HG03378 (cell line): ENCODE data around the gene CCDC9B.

Experiments
- ATAC-seq: cut with Tn5 transposase; IDR thresholded peaks from one replicate; pipeline ENCODE4 v1.9.1; 2021; ENCODE audit warnings: mild to moderate bottlenecking, moderate library complexity; ENCODE audit not compliant: unreplicated experiment

The CCDC9B gene

DNA sequence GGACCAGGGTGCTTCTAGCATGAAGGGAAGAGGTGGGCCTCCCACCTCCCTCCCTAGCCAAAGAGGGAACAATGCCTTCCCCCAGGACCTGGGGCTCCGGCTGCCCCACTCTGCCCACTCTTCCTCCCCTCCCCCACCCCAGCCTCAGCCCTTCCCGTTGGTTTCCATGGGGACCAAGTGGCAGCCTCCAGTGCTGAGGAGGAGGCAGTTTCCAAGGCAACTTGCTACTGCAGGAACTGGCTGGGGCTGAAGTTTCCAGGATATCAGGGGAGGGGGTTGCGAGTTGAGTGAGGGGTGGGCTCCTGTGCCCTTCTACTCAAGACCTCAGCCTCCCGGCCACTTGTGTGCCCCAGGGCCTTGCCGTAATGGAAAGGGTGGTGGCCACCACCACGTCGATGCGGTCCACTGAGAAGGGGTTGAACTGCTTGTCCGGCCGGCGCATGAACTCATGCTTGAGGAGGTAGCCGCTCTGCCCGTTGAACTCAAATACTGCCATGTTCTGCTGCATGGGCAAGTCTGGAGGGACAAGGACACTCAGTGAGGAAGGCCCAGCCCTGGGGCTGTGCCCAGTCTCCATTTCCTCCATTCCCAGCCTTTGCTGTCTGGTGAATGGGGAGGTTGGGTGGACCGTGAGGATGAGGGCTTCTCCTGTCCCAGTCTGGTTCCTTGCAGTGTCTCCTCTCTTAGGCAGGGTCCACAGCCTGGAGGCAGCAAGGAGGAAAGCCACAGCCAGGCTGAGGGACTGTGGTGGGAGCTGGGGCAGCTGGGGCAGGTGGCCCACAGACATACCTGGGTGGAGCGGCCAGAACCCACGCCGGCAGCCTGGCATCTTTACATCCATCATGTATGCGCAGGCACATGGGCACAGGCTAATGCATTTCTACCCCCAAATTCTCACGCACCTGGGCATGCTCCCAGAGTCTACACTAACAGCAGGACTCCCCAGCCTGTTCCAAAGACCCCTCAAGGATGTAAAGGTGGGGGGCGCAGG lies 46.5 kb downstream of the CCDC9B start:
- ATAC-seq = no peak

DNA sequence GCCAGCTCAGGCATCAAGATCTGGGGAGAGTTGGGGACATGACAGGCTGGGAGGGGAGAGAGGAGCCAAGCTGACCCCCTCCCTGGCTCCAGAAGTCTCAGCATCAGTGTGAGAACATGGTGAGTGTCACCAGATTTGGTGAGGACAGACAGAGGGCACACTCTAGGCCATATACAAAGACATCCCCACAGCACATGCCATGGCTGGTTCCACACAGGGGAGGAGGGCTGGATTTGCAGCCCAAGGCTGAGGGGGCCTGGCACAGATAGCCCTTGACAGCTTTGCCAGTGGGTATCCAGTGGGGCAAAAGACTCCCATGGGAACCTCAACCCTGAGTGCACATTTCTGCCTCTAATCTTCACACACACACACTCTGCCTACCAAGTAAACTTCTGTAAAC lies 47.7 kb downstream of the CCDC9B start:
- no peak for ATAC-seq

DNA sequence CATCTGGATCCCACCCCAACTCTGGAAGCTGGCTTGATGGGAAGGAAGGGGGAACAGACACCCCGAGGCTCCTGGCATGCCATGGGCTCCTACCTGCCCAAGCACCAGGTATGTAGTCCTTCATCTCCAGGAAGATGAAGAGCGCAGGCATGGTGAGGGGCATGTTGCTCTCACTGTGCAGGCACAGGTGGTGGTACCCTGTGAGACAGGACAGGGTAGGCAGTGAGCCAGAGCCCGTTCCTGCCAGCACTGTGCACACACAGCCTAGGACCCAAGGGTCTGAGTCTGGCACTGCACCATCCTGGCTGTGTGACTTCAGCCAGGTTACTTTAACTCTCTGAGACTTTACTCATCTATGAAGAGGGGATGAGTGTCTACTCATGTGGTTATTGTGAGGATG lies 48.5 kb downstream of the CCDC9B start:
- ATAC-seq = no peak

- ATAC-seq = no peak
These were observed 49.7 kb downstream of the CCDC9B start for GRCh38 chr15:40290918-40291574.

GRCh38 chr15:40290545-40290917 lies 50.2 kb downstream of the CCDC9B start:
- ATAC-seq = no peak

GRCh38 chr15:40289140-40289775 lies 51.5 kb downstream of the CCDC9B start:
- ATAC-seq = no peak

GRCh38 chr15:40287968-40288367 lies 52.8 kb downstream of the CCDC9B start:
- ATAC-seq = no peak

DNA sequence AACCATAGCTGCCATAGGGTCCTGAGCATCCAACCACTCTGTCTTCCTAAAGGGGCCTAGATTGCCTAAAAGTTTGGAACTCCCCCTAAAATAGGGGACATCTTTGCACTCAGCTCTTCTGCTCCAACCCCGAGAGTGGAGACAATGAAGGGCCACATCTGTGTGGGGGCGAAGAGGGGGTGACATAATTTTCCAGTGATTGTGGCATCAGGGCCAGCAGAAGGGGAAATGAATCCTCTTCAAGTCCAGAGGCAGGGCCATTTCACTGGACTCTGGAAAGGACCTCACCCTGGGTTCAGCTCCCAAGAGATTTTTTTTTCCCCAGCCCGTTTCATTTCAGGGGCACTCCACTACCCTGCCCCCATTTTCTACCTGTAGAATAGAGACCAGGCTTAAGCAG lies 53.2 kb downstream of the CCDC9B start:
- ATAC-seq = no peak

- no peak for ATAC-seq
These were observed 53.9 kb downstream of the CCDC9B start for GRCh38 chr15:40286794-40287193.

DNA sequence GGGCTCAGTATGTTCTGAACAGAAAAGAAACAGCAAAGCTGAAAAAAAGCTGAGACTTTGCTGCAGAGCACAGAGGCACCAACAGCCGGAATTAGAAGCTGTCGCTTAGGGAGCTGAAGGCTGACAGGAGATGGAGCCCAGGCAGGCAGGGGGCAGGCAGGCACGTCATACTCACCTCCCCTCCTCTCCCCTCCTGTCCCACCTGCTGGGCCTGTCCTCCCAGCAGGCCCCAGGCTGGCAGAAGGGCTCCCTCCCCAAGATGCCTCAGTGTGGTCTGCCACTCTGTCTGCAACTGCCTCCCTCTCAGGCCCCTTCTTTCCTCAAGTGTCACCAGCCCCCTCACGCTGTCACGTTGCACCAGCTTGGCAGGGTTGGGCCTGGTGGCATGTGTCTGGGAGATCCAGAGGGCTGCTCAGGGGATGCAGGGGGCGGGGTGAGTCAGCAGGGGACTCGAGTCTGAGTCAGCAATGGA lies 54.6 kb downstream of the CCDC9B start:
- no peak for ATAC-seq

- no peak for ATAC-seq
These were observed 55.2 kb downstream of the CCDC9B start for GRCh38 chr15:40285554-40286011.

DNA sequence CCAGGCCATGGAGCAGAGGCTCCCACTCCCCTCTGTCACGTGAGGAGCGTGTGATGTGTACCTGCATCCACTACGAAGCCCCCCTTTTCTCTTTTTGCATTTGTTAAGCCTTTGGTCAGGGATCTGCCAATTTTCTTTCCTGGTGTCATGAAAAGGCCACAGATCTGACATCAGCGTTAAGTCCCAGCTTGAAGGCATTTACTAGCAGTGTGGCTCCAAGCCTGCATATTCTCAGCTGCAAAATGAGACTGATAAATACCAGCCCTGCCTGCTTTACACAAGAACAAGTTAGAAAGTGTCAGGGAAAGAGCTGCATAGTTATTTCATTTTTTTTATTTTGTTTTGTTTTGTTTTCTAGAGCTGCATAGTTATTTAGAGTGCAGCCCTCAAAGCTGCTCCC lies 55.6 kb downstream of the CCDC9B start:
- no peak for ATAC-seq

DNA sequence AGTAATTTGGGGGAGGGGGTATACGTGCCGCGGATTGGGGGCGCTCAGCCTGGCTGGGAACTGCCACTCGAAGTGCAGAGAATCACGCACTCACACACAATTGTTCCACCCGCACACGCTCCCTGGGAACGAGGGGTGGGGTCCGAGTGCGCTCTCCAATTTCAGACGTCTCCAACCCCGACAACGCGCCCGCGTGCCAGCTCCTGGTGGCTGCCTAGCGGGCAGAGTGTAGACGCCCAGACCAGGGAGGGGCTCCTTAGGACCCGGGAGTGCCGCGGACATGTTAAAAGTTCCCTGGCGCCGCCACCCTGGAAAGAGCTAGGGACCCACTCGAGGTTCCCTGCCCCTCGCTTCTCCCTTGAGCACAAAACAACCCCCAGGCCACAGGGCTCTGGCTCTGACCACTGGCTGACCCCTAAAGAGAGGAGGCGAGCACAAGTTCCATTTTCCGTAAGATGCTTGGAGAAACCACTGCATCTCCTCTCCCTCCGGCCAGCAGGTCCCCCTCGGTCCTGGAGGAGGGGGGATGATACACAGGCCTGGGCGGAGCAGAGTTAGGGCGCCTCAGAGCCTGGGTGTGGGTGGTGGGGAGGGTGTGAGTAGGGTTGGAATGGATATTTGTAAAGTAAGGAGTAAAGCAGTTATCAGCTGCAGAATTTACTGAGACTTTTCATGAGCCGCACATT lies 57.0 kb downstream of the CCDC9B start:
- ATAC-seq = no peak

GRCh38 chr15:40282869-40283614 lies 57.7 kb downstream of the CCDC9B start, which contains the start of gene ANKRD63:
ANKRD63 (minus strand) TSS chr15:40283064; CDS start chr15:40282586, 478 bp downstream.
- no peak for ATAC-seq

DNA sequence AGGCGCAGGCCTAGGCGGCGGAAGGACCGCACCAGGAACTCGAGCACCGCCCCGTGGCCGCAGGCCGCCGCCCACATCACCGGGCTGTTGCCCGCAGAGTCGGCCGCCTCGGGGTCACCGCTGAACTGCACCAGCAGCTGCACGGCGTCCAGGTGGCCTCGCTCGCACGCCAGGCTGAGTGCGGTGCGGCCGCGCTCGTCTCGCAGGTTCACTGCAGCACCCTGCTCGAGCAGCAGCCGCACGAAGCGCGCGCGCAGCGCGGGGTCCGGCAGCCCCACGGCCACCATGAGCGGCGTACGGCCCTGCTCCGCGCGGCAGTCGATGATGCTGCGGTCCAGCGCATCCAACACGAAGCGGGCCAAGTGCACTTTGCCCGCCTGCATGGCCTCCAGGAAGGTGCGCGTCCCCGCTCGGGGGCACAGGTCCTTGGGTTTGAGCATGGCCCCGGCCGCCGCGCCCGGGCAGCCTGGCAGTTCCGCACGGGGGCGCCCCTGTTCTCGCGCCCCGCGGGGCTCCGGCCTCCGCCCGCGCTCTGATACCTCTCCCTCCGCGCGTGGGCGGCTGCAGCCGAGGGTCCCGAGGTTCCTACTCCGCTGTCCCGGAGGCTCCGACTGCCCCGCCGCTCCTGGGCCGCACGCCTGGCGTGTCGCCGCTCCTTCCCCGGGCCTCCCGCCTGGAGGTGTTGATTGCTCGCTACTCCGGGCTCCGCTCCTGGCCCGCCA lies 58.4 kb downstream of the CCDC9B start:
- ATAC-seq = no peak

GRCh38 chr15:40281801-40282146 lies 59.0 kb downstream of the CCDC9B start:
- ATAC-seq = no peak
